GM23248 (cell line): ENCODE results near the gene IPO4.

Experiments used
- EZH2 ChIP-seq: fragments of 200-600 bp; sonication (generic); IDR thresholded peaks from 2 replicates; pipeline ENCODE4 v1.6.1; 2018; ENCODE audit warnings: antibody characterized with exemption, mild to moderate bottlenecking; ENCODE audit not compliant: insufficient read depth, poor library complexity, severe bottlenecking
- EZH2phosphoT487 ChIP-seq: fragments of 200-600 bp; sonication (generic); IDR thresholded peaks from 2 replicates; pipeline ENCODE4 v1.6.1; 2018; ENCODE audit warnings: antibody characterized with exemption, moderate library complexity, mild to moderate bottlenecking, low read depth; ENCODE audit not compliant: insufficient read depth

- TF ChIP-seq EZH2 (no peak), EZH2phosphoT487 (no peak)
Observed at GRCh38 chr14:24188251-24189058, at the start of gene IPO4.
